GM19023 (cell line): Measurements from ENCODE around the gene TAOK3.
"Not testable (repeated sequence)": the region's sequence is repeated elsewhere in the genome, so short reads cannot be mapped to it uniquely, and the experiment has no call there.

ENCODE experiments used
- ATAC-seq: cut with Tn5 transposase; IDR thresholded peaks from one replicate; pipeline ENCODE4 v1.9.1; 2021; ENCODE audit warnings: mild to moderate bottlenecking, moderate library complexity; ENCODE audit not compliant: unreplicated experiment

TAOK3 gene

DNA sequence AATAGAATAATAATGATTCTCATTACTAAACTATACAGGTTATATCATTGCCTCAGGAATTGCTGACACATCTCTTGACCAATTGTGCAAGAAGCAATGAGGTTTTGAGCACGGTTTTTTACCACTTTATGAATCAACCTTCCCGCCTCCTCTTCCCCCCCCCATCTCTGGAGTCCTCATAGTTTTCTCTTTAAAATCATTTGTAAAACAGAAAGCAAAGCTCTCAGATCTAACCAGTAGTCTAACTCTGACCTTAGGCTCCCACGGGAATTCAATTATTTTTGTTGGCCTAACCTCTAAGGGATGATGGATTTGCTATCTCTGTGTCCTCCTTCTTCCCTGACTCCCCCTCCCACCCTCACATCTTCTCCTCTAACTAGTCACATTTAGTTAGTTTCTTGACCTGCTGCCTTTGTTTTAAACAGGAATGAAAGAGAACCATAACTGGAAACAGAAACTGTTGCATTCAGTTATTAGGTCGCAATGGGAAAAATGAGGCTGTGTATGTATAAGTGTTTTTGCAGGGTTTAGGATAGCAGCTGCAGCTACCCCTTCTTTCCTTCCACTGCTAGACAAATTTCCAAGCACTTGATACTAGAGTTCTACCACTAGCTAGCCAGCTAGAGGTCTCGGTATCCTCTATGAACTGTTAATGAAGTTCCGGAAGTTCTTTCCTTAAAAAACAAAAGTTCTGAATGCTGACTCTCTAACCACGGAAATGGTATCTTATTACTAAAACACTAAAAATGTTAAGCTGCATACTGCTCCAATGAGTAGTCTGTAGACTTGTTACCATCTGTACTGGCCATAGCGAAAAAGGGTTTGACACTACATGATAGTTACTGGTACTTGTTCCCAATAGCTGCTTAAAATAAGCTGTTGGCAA lies 65.4 kb downstream of the TAOK3 start:
- ATAC-seq = no peak

DNA sequence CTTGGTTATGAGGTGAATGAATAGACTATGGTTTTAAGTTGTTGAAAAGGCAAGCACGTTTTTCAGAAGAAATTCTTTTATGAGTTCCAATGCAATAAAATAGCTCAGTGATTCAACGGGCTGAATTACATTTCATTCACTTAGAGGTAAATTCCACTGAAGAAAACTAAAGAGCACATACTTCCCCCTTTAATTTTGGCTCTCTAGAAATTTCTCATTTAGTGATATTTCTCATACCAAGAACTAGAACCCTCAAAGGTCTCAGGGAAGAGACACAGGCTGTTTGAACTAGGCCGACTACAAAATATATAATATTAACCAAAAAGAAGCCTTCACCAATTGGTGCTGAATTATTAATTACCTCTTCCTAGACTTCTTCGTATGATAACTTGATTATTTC lies 68.6 kb downstream of the TAOK3 start:
- ATAC-seq = no peak

DNA sequence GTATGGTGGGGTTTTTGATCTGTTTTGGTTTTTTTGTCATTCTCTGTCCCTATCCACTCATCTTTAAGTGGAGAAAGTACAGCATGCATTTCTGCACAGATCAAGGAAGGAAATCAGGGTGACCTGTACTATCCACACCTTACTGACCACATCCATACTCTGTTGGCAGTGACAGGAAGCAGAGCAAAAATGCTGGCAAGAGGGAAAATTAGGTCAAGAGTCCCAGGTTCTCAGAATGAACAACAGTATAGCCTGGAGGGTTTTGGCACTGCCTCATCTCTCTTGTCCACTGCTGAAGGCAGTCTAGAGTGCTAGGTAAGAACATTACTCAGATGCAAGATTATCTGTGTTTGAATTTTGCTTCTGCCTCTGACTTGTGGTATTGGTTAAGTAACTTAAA lies 70.7 kb downstream of the TAOK3 start:
- no peak for ATAC-seq

DNA sequence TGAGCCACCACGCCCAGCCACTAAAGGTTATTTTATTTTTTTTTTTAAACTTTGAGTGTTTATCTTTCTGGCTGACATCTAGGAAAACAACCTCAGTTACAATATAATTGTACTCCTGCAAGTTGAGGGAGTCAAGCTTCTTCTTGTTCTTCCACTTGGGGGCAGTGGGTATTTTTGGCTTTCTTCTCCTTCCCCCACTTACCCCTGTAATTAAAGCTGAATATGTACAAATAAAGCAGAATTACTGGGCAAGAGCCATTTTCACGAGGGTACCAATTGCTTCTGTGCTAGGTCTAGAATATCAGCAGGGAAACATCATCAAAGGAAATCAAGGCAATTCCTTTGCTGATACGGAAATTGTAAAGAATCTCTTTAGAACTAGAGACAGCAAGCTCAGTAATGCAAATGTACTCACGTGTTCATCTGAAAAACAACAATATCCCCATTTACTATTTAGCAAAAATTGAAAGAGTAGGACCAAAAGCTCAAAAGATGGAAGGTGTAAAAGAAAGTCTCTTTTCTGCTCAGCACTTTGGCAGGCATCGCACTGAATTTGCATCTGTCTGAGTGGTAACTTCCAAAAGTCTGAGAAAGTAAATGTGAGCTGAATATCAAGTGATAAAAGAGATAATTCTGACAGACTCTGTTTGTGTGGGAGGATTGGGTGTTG lies 72.8 kb downstream of the TAOK3 start:
- ATAC-seq = no peak

DNA sequence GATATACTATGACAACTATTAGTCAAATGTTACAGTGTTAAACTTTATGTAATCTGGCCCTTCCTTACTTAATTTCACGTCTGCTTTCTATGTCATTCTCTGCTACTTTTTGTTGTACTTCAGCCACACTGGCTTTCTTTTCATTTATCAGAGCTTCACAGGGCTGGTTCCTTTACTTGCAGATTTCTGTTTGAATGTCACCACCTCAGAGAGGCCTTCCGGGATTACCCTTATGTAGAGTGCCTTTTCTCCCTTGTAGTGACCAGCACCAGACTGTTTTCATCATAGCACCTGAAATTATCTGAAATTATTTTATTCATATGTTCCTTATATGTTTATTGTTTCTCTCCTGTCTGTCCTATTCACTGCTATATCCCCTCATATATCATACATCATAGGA lies 75.4 kb downstream of the TAOK3 start:
- ATAC-seq = no peak

DNA sequence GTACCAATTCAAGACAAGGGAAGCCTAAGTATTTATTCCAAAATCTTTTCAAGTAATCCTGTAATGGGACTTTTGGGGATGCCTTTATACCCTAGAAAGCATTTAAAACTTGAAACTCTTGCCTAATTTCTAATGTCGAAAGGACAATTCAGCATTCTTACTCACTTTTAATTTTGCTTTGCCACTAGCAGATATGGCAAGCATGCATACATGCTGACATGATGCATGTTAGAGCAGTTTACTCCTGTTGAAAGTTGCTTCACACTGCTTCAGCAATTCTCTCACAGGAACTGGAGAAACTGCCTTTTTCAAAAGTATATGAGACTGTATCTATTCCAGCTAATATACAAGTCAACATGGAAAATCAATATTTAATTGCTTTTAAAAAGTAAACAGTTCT lies 79.9 kb downstream of the TAOK3 start:
- no peak for ATAC-seq

DNA sequence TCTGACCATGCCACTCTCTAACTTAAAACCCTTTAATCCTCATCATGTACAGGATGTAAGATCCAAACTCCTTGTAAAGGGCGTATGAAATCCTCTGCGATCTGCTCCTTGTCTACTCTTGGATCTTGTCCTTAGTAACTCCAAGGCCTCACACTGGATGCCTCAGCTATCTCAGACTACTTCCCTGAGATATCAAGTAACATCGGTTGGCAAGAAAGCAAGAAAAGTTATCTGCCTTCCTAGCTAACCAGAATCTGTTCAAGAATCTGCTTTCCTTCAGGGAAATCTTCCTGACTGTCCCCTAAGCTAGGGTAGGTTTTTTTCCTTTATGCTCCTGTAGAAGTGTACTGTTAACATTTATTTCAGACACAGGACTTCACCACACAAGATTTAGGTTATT lies 82.6 kb downstream of the TAOK3 start:
- ATAC-seq = no peak

DNA sequence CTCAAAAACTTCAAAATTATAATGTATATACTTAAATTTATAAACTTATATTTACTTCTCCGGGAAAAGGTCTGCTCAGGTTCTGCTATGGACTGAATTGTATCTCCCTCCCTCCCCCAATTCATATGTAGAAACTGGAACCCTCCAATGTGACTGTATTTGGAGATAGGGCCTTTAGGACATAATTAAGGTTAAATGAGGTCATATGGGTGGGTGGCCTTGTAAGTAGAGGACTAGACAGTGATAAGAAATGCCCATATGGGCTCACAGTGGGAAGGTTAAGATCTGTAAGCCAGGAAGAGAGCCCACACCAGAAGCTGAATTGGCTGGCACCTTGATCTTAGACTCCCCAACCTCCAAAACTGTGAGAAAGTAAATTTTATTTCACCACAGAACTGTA lies 84.5 kb downstream of the TAOK3 start:
- ATAC-seq = no peak

DNA sequence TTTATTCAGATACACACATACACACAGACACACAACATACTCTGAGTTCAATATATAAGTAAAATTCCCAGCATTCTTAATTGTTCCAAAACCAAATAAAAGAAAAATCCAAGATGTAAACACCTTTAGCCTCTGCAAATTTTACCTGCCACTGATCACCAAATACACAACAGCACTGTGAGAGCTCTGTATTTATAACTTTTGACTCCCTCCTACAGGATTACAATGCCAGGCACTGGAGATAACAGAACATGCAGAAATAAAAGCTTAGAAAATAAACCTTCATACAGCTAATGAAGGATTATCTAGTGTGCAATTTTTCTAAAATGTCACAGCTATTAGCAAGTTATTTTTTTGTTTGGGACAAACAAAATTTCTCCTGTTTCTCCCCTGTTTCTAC lies 85.0 kb downstream of the TAOK3 start:
- ATAC-seq = no peak

DNA sequence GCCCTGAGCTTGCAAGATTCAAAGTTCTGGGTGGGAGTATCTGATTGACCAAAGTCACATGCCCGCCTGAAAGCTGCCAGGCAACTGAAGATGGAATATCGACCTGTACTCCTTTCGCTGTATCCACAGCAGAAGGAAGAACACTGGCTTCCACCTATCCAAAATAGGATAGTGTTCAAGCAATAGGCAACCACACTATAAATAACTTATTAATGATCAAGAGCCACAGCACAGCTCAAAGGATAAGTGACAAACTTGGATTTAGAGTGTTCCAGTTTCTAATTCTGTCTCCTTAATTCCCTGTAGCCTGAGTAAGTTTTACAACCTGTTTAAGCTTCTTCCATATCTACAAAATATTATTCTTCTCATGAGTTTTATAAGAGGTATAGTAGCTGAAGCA lies 89.9 kb downstream of the TAOK3 start:
- no peak for ATAC-seq

DNA sequence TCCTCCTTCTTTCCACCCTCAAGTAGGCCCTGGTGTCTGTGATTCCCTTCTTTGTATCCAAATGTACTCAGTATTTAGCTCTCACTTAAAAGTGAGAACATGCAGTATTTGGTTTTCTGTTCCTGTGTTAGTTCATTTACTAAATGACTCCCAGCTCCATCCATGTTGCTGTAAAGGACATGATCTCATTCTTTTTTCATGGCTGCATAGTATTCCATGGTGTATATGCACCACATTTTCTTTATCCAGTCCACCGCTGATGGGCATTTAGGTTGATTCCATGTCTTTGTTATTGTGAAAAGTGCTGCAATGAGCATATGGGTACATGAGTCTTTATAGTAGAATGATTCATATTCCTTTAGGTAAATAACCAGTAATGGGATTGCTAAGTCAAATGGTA lies 94.4 kb downstream of the TAOK3 start:
- ATAC-seq = not testable (repeated sequence)

DNA sequence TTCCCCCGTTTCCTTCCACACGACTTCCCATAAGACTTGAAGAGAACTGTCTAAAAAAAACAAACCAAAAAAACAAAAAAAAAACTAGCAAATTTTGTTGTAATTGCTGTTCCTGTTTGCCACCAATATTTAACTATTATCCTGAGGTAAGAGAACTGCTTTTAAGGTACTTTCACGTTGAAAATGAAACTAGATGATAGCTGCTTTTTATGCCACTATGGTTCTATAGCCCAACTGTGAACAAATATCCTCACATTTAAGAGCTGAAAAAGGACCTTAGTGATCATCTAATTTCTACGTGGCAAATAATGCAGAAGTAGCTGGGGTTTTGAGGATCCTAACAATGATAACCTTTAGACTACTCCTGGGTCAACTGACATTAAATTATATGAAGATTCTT lies 98.6 kb downstream of the TAOK3 start:
- ATAC-seq = no peak

DNA sequence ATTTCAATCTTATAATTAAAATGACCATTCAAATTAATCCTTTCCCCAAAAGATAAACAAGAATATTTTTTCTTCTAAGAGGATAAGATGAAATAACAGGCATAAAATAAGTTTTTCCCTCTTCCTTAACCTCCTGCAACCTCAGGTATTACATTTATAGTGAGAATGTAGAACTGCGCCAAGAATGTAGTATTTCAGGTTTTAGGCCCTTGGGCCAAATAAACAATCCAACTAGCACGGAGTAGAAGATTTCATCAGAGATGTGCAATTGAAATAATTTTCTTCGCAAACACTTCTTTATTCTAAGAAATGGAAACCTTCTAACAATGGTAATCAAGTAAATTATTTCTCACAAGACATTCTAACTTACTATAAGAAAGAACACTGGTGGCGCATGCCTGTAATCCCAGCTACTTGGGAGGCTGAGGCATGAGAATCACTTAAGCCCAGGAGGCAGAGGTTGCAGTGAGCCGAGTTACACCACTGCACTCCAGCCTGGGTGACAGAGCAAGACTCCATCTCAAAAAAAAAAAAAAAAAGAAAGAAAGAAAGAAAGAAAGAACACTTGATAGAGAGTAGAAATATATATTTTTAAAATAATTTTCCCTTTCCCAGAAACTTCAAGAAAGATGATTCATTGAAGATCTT lies 100.8 kb downstream of the TAOK3 start:
- no peak for ATAC-seq

DNA sequence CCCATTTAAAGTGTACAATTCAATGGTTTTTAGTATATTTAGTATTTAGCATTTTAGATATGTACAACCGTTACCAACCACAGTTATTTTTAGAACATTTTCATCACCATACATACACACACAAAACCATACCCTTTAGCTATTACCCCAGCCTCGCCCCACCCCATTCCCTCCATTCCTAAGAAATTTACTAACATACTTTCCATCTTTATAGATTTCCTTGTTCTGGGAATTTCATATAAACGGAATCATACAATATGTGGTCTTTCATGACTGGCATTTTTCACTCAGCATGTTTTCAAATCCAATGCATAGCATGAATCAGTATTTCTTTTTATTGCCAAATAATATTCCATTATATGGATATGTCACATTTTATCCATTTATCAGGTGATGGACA lies 101.5 kb downstream of the TAOK3 start:
- no peak for ATAC-seq

DNA sequence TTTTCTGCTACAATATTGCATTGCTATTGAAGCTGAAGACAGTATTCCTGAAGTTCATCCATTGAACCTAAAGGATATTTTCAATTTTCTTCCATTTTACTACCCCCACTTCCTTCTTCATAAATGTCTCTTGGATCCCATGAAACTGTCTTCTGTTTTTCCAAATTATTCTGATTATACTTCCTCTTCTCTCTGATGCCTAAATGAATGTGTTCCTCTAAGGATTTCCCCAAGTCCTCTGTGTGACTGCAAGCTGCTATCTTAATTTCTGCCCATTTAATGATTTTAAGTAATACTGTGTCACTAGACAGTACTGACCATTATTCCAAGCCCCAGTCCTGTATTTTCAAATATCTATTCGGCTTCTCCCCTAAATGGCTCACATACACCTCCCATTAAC lies 102.9 kb downstream of the TAOK3 start:
- ATAC-seq = no peak

DNA sequence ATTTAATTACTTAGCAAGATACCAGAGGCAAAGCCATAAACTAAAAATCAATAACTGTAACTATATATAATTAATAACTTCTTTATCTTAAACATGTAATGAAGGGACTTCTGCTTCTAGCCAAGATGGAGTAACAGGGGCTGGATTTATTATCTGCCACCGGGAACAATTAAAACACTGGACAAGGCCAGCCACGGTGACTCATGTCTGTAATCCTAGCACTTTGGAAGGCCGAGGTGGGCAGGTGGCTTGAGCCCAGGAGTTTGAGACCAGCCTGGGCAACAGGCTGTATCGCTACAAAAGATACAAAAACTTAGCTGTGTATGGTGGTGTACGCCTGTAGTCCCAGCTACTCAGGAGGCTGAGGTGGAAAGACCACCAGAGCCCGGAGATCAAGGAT lies 113.6 kb downstream of the TAOK3 start:
- no peak for ATAC-seq

DNA sequence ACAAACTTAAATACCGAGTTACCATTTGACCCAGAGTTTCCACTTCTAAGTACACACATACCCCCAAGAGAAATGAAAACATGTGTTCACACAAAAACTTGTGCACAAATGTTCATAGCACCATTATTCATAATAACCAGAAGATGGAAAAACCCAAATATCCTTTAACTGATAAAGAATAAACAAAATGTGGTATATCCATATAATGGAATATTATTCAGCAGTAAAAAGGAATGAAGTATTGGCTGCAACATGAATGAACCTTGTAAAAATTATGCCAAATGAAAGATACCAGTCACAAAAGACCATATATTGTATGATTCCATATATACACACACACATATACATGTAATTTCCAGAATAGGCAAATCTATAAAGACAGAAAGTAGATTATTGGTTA lies 116.4 kb downstream of the TAOK3 start:
- ATAC-seq = no peak

DNA sequence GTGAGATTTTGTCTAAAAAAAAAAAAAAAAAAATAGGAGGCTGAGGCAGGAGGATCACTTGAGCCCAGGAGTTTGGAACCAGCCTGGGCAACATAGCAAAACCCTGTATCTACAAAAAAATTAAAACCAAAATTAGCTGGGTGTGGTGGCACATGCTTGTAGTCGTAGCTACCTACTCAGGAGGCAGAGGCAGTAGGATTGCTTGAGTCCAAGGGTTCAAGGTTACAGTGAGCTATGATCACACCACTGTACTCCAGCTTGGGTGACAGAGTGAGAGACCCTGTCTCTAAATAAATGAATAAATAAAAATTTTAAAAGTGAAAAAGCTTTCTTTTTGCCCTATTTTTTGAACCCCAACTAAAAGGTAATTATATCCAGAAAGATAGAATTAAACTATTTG lies 123.2 kb downstream of the TAOK3 start:
- no peak for ATAC-seq

DNA sequence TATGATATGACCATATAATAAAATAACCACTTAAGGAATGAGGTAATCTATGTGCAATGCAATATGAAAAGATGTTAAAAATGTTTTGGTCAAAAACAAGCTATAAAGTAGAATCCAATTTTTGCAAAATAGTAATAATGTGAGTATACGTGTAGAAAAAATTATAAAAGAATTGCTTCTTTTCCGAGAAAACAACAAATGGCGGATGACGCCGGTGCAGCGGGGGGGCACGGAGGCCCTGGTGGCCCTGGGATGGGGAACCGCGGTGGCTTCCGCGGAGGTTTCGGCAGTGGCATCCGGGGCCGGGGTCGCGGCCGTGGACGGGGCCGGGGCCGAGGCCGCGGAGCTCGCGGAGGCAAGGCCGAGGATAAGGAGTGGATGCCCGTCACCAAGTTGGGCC lies 126.8 kb downstream of the TAOK3 start:
- ATAC-seq = not testable (repeated sequence)

DNA sequence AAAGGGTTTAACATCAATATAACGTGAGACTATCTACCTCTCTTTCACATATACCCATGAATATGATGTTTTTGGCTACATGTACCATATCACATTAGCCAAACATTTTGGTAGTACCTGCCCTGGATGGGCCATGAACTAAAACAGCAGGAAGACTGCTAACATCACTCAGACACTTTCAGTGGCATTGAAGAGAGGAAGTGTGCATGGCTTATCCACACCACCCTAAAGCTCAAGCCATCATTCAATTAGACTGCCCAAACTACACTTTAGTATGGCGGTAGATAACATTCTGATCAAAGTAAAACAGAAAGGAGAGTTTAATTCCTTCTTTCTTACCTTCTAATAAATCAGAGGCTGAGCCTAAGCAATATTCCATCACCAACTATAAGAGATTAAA lies 133.8 kb downstream of the TAOK3 start:
- no peak for ATAC-seq

DNA sequence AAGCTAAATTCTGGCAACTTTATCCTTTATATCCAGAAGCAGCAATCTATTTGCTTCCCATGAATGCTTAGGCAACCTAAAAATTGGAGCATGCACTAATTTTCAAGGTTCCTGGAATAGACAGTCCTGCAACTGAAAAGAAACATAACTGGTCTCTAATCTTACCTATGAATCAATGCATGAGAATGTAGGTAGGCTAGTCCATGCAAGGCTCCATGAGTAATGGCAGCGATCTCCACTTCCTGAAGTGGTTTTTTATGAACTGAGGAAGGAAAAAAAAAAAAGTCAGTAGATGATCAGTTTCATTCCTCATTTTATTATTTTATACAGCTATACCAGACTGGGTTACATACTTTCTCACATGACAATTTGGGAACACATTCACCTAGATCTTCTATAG lies 134.8 kb downstream of the TAOK3 start:
- ATAC-seq = no peak

DNA sequence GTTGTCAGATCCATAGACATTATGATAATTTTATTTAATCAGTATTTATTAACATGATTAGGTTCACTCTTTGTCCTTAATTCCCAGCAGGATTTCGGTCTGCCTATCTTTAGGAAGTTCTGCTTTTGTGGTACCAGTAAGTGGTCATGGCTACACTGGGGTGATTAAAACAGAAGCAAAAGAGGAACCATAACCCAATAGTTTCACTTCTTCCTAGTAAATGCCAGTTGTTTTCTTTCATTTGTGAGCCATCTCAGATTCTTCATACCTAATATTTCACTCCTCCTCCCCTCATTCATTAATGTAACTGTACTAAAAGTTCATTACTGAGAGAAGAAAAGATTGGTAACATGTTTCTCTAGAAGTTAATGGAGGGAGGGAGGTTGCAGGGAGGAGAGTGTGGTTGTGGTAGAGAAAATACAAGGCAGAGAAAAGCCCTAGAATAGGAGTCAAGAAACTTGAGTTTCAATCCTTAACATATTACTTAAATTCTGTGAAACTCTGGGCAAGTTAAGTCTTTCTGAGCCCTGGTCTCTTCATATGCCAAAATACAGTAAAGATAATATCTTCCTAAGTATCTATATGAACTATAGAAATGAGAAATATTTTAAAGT lies 135.5 kb downstream of the TAOK3 start:
- ATAC-seq = peak; percentile 88
